Body of pancreas (tissue), 4 donors: Measurements from ENCODE around the gene ATP5MC3.

Experiments used
- POLR2A ChIP-seq, 3 donors: fragments of 450-650 bp; IDR thresholded peaks; one replicate each; pipeline ENCODE4 v1.6.1; 2016; ENCODE audit warnings: antibody characterized with exemption in 3 of 3, mild to moderate bottlenecking in 2 of 3
- TF ChIP-seq, protein P1 (sequence below), 7 experiments: fragments of 450-650 bp in 4 of 7; fragments of 200-600 bp in 3 of 7; sonication (generic) in 3 of 7; IDR thresholded peaks; one replicate each; pipeline ENCODE4 v1.5.1; 2016 to 2019; ENCODE audit warnings: antibody characterized with exemption in 7 of 7

DNA sequence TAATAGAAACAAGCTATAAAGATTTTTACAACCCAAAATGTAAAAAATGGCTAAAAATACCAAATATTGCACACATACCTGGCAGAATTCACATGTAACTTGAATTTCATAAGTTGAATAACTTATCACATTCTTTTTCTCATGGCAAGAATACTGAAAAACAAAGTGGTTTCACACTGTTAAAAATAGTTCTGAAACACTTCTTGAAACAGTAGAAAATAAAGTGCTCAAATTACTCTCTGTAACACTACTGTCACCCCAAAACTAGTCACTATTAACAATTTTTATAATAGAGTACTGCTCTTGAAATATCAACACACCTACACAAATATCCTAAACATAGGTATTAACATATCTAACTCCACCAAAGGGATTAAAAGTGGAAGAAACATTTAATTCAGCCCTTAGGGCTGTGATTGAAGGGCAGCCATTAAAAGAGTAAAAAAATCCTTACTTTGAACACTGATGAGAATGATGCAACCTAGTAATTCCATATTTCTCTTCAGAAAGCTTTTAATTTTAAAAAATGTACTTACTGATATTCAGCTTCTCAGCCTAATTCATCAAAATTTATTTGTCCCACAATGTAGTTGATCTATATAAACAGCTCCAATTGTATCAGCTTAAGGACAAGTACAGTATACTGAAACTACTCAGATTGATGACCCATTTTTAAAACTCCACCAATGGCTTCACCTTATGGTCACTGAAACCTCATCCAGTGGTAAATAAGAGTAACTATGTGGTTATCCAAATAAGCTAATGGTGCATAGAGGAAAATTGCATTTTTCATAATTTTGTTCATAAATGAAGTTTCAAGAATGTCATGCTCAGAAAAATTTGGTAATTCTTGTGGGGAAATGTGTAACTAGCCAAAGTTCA is 44.9 kb downstream of the ATP5MC3 start:
- TF ChIP-seq, protein P1, sequence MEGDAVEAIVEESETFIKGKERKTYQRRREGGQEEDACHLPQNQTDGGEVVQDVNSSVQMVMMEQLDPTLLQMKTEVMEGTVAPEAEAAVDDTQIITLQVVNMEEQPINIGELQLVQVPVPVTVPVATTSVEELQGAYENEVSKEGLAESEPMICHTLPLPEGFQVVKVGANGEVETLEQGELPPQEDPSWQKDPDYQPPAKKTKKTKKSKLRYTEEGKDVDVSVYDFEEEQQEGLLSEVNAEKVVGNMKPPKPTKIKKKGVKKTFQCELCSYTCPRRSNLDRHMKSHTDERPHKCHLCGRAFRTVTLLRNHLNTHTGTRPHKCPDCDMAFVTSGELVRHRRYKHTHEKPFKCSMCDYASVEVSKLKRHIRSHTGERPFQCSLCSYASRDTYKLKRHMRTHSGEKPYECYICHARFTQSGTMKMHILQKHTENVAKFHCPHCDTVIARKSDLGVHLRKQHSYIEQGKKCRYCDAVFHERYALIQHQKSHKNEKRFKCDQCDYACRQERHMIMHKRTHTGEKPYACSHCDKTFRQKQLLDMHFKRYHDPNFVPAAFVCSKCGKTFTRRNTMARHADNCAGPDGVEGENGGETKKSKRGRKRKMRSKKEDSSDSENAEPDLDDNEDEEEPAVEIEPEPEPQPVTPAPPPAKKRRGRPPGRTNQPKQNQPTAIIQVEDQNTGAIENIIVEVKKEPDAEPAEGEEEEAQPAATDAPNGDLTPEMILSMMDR (IDR thresholded peaks at IDR 0.05) = no peak
- TF ChIP-seq POLR2A (IDR thresholded peaks at IDR 0.05) = no peak
